Activated CD4-positive, alpha-beta T cell treated with anti-CD3 and anti-CD28 coated beads for 4 hours (primary cell): ENCODE data around the gene ZNF407.

Experiments
- DNase-seq, 2 donors: peaks; one replicate each; pipeline ENCODE4 v3.0.0-alpha.2; 2020

ZNF407 gene

GRCh38 chr18:75033516-75033915 is 435.8 kb downstream of the ZNF407 start:
- DNase-seq, result no peak

GRCh38 chr18:75034937-75035336 is 437.3 kb downstream of the ZNF407 start:
- no peak for DNase-seq

- no peak for DNase-seq
These were observed 438.3 kb downstream of the ZNF407 start for GRCh38 chr18:75035928-75036327.

GRCh38 chr18:75036917-75037688 is 439.4 kb downstream of the ZNF407 start:
- DNase-seq, result no peak

- DNase-seq, result no peak
These were observed 440.0 kb downstream of the ZNF407 start for GRCh38 chr18:75037689-75037955.

GRCh38 chr18:75041586-75041985 is 443.9 kb downstream of the ZNF407 start:
- DNase-seq, result no peak

- DNase-seq, result no peak
These were observed 445.8 kb downstream of the ZNF407 start for GRCh38 chr18:75043478-75043877.

- no peak for DNase-seq
These were observed 446.6 kb downstream of the ZNF407 start for GRCh38 chr18:75044296-75044695.

- no peak for DNase-seq
These were observed 447.1 kb downstream of the ZNF407 start for GRCh38 chr18:75044791-75045190.

GRCh38 chr18:75045272-75045671 is 447.6 kb downstream of the ZNF407 start:
- DNase-seq, result no peak

GRCh38 chr18:75047240-75047961 is 449.7 kb downstream of the ZNF407 start:
- no peak for DNase-seq

GRCh38 chr18:75048776-75049454 is 451.2 kb downstream of the ZNF407 start:
- DNase-seq, result no peak

GRCh38 chr18:75049455-75049789 is 451.8 kb downstream of the ZNF407 start:
- no peak for DNase-seq

- DNase-seq, result no peak
These were observed 454.1 kb downstream of the ZNF407 start for GRCh38 chr18:75051757-75052156.

- no peak for DNase-seq
These were observed 454.8 kb downstream of the ZNF407 start for GRCh38 chr18:75052475-75052874.

- no peak for DNase-seq
These were observed 455.5 kb downstream of the ZNF407 start for GRCh38 chr18:75053028-75053629.

GRCh38 chr18:75054046-75054445 is 456.4 kb downstream of the ZNF407 start:
- DNase-seq, result no peak

- no peak for DNase-seq
These were observed 456.9 kb downstream of the ZNF407 start for GRCh38 chr18:75054611-75055010.

- no peak for DNase-seq
These were observed 459.7 kb downstream of the ZNF407 start for GRCh38 chr18:75057169-75057960.

GRCh38 chr18:75060185-75060584 is 462.5 kb downstream of the ZNF407 start:
- DNase-seq, result no peak

- DNase-seq, result no peak
These were observed 464.7 kb downstream of the ZNF407 start for GRCh38 chr18:75062297-75062886.

GRCh38 chr18:75063196-75063595 is 465.5 kb downstream of the ZNF407 start:
- no peak for DNase-seq
